ENCODE results near the gene TCF7L1.

TCF7L1 gene

DNA sequence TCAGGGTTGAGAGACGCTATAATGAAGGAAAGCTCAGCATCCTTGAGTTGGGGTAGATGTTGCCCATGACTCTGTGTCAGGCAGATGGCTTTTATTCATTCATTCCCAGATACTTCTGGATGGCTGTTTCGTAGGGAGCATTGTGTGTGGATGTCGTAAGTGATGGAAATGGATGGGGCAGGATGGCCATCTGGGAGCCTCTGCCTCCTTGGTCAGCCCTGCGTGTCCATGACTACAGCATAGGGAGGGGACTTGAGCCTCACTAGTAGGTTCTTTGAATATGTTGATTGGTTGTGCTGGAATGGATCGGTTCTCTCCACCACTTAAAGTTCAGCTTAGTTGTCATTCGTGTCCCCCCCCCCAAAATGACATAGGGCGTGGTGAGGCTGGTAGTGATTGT is 149.7 kb downstream of the TCF7L1 start:
- DNase-seq (ENCODE audit: low spot score): no peak
- TF ChIP-seq, protein P1, sequence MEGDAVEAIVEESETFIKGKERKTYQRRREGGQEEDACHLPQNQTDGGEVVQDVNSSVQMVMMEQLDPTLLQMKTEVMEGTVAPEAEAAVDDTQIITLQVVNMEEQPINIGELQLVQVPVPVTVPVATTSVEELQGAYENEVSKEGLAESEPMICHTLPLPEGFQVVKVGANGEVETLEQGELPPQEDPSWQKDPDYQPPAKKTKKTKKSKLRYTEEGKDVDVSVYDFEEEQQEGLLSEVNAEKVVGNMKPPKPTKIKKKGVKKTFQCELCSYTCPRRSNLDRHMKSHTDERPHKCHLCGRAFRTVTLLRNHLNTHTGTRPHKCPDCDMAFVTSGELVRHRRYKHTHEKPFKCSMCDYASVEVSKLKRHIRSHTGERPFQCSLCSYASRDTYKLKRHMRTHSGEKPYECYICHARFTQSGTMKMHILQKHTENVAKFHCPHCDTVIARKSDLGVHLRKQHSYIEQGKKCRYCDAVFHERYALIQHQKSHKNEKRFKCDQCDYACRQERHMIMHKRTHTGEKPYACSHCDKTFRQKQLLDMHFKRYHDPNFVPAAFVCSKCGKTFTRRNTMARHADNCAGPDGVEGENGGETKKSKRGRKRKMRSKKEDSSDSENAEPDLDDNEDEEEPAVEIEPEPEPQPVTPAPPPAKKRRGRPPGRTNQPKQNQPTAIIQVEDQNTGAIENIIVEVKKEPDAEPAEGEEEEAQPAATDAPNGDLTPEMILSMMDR (IDR thresholded peaks at IDR 0.05; ENCODE audit: extremely low read depth, missing control alignments): no peak

DNA sequence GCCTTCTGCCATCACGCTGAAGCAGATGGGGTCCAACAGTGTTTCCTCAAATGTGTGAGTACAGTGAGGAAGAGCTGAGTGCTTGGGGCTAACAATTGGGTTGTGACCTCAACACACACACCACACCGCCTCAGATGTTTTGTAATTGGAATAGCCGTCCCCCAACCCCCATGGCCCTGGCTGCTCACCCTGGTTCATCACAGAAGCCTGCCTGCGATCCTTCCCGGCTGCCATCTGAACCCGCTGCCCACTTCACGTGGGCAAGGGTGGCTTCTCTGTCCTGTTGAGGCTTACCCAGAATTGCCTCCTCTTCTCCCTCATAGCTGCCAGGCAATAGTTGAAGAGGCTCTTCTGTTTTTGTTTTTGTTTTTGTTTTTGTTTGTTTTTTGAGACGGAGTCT is 150.4 kb downstream of the TCF7L1 start:
- DNase-seq (ENCODE audit: low spot score): no peak
- TF ChIP-seq, protein P1 (IDR thresholded peaks at IDR 0.05; ENCODE audit: extremely low read depth, missing control alignments): no peak

DNA sequence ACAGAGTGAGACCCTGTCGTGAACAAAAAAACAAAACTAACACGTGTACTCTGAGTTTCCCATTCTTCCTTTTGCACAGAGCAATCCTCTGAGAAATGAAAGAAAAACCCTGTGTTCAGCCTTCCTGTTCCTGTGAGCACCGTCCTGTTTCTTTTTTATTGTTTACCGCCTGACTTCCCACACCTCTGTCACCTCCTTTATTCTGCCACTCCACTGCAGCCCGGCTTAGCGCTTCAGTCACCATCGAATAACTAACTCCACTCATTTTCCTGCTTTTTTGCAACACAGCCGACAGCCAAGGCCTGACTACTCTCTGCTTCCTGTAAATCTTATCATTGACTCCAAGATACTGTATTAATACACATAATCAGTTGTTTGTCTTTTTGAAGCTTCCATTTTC is 153.7 kb downstream of the TCF7L1 start:
- TF ChIP-seq, protein P1 (IDR thresholded peaks at IDR 0.05; ENCODE audit: extremely low read depth, missing control alignments): no peak
- DNase-seq (ENCODE audit: low spot score): no peak

GRCh38 chr2:85287721-85288120 is 154.5 kb downstream of the TCF7L1 start:
- no peak for DNase-seq (ENCODE audit: low spot score)
- TF ChIP-seq, protein P1 (IDR thresholded peaks at IDR 0.05; ENCODE audit: extremely low read depth, missing control alignments): no peak

- TF ChIP-seq, protein P1 (IDR thresholded peaks at IDR 0.05; ENCODE audit: extremely low read depth, missing control alignments): no peak
- no peak for DNase-seq (ENCODE audit: low spot score)
Observed at GRCh38 chr2:85288244-85288725, 155.1 kb downstream of the TCF7L1 start.

GRCh38 chr2:85291425-85292023 is 158.3 kb downstream of the TCF7L1 start:
- TF ChIP-seq, protein P1 (IDR thresholded peaks at IDR 0.05; ENCODE audit: extremely low read depth, missing control alignments): no peak
- DNase-seq (ENCODE audit: low spot score): no peak

DNA sequence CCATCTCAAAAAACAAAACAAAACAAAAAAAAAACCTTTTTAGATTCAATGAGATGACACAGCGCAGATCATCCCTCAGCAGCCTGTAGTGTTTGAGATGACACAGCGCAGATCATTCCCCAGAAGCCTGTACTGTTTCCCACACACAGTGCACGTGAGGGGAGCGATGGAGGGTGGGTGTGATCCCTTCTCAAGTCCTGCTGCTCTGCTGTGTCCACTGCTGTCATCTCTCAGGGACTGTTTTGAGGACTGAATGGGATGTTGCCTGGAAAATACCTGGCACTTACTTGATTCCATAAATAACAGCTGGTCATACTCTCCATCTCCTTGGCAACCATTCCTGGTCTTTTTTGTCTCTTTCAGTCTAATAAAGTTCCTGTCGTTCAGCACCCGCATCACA is 168.9 kb downstream of the TCF7L1 start:
- DNase-seq (ENCODE audit: low spot score): no peak
- TF ChIP-seq, protein P1 (IDR thresholded peaks at IDR 0.05; ENCODE audit: extremely low read depth, missing control alignments): no peak
